ENCODE data around the gene LARP6.

GRCh38 chr15:70879401-70879800 is 25.4 kb upstream of the LARP6 start:
- TF ChIP-seq, protein P1, sequence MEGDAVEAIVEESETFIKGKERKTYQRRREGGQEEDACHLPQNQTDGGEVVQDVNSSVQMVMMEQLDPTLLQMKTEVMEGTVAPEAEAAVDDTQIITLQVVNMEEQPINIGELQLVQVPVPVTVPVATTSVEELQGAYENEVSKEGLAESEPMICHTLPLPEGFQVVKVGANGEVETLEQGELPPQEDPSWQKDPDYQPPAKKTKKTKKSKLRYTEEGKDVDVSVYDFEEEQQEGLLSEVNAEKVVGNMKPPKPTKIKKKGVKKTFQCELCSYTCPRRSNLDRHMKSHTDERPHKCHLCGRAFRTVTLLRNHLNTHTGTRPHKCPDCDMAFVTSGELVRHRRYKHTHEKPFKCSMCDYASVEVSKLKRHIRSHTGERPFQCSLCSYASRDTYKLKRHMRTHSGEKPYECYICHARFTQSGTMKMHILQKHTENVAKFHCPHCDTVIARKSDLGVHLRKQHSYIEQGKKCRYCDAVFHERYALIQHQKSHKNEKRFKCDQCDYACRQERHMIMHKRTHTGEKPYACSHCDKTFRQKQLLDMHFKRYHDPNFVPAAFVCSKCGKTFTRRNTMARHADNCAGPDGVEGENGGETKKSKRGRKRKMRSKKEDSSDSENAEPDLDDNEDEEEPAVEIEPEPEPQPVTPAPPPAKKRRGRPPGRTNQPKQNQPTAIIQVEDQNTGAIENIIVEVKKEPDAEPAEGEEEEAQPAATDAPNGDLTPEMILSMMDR (IDR thresholded peaks at IDR 0.05) = no peak
- TF ChIP-seq POLR2A (IDR thresholded peaks at IDR 0.05; ENCODE audit: low read depth) (no peak), POLR2AphosphoS5 (IDR thresholded peaks at IDR 0.05) (no peak), EP300 (IDR thresholded peaks at IDR 0.05) (no peak)

Measured in esophagus muscularis mucosa (tissue), 4 donors.